WTC11 (cell line): ENCODE results near the gene FGF21.
"Not testable (repeated sequence)": the region's sequence is repeated elsewhere in the genome, so short reads cannot be mapped to it uniquely, and the experiment has no call there.

Experiments used
- ATF6 ChIP-seq: sonication (generic); formaldehyde crosslinking; IDR thresholded peaks from 2 replicates; pipeline ENCODE4 v1.8.1; 2023; ENCODE audit warnings: mild to moderate bottlenecking, missing genetic modification reagents
- CREB1 ChIP-seq: sonication (generic); formaldehyde crosslinking; IDR thresholded peaks from 2 replicates; pipeline ENCODE4 v1.8.0; 2023; ENCODE audit warnings: mild to moderate bottlenecking, missing genetic modification reagents
- CTCF ChIP-seq: fragments of 200-600 bp; IDR thresholded peaks from 2 replicates; pipeline ENCODE4 v1.8.0; 2022; ENCODE audit warnings: antibody characterized with exemption
- E2F5 ChIP-seq: sonication (generic); formaldehyde crosslinking; IDR thresholded peaks from 2 replicates; pipeline ENCODE4 v1.8.1; 2022; ENCODE audit warnings: mild to moderate bottlenecking, moderate library complexity, missing genetic modification reagents
- JUN ChIP-seq: sonication (generic); formaldehyde crosslinking; IDR thresholded peaks from 2 replicates; pipeline ENCODE4 v1.8.0; 2023; ENCODE audit warnings: mild to moderate bottlenecking, missing genetic modification reagents
- MAX ChIP-seq: sonication (generic); formaldehyde crosslinking; IDR thresholded peaks from 2 replicates; pipeline ENCODE4 v1.8.0; 2022; ENCODE audit warnings: mild to moderate bottlenecking, missing genetic modification reagents
- NR2C2 ChIP-seq: sonication (generic); formaldehyde crosslinking; IDR thresholded peaks from 2 replicates; pipeline ENCODE4 v1.8.0; 2022; ENCODE audit warnings: mild to moderate bottlenecking, missing genetic modification reagents
- SP1 ChIP-seq: sonication (generic); formaldehyde crosslinking; conservative IDR thresholded peaks from 2 replicates; pipeline ENCODE4 v1.8.1; 2022; ENCODE audit warnings: missing genetic modification reagents
- TCF7 ChIP-seq: sonication (generic); formaldehyde crosslinking; IDR thresholded peaks from 2 replicates; pipeline ENCODE4 v1.8.0; 2022; ENCODE audit warnings: mild to moderate bottlenecking, low read depth, missing genetic modification reagents, moderate library complexity
- TEAD1 ChIP-seq: sonication (generic); formaldehyde crosslinking; IDR thresholded peaks from 2 replicates; pipeline ENCODE4 v1.8.0; 2022; ENCODE audit warnings: mild to moderate bottlenecking, missing genetic modification reagents
- USF1 ChIP-seq: sonication (generic); formaldehyde crosslinking; IDR thresholded peaks from 2 replicates; pipeline ENCODE4 v1.8.0; 2022; ENCODE audit warnings: mild to moderate bottlenecking, missing genetic modification reagents
- ZBTB21 ChIP-seq: sonication (generic); formaldehyde crosslinking; IDR thresholded peaks from 2 replicates; pipeline ENCODE4 v1.8.1; 2023; ENCODE audit warnings: mild to moderate bottlenecking, missing genetic modification reagents, borderline replicate concordance

- TF ChIP-seq SP1 (CRISPR knock-in tag); MAX (CRISPR knock-in tag); NR2C2; CTCF; E2F5 (CRISPR knock-in tag); ZBTB21 (CRISPR knock-in tag); TEAD1 (CRISPR knock-in tag); JUN; ATF6 (CRISPR knock-in tag); TCF7 (CRISPR knock-in tag); USF1; CREB1 (CRISPR knock-in tag): not testable (repeated sequence)
Observed at GRCh38 chr19:48718106-48718505, 37.2 kb upstream of the FGF21 start.
